ENCODE data around the gene PKIG. TPM values are rescaled to one million over a fixed set of nuclear protein-coding genes. Genes with fewer than 3 reads are reported as not detected.

PKIG gene
- total and polyA plus RNA-seq, 9 donors = 37.0 to 114 (median 49.9) TPM

GRCh38 chr20:44618318-44618731 is 35.9 kb downstream of the PKIG start:
- no peak for TF ChIP-seq CTCF (IDR thresholded peaks at IDR 0.05)
- WGBS, 3 donors = 71 to 76% (median 73%) methylated on average over 14 of the region's 14 CpGs
- Histone ChIP-seq H3K4me1 (ENCODE audit: insufficient read depth) (no peaks in the 10 kb centered on the region), H3K27me3 (no peaks in the 10 kb centered on the region), H3K36me3 (no peaks in the 10 kb centered on the region), H3K27ac (no peak overlapping the region), H3K9me3 (no peaks in the 10 kb centered on the region), H3K4me3 (no peak overlapping the region)
- intact Hi-C loops (cut with DNase I) = loop anchor here in 3 of 4 donors (10.0 kb wide), 4 partner anchors 144 to 404 kb away; partner anchors contain the start of genes TTPAL (in 2 of the 3) and OSER1 (in 1 of the 3)
- DNase-seq = peak in 2 of 5 donors; percentile 35 to 45

GRCh38 chr20:44619294-44619693 is 36.9 kb downstream of the PKIG start:
- intact Hi-C loops (cut with DNase I) = loop anchor here in 3 of 4 donors (10.0 kb wide), 4 partner anchors 144 to 404 kb away; partner anchors contain the start of genes TTPAL (in 2 of the 3) and OSER1 (in 1 of the 3)
- whole genome bisulfite sequencing, 3 donors = 91 to 97% (median 97%) methylated on average over 7 of the region's 7 CpGs

DNA sequence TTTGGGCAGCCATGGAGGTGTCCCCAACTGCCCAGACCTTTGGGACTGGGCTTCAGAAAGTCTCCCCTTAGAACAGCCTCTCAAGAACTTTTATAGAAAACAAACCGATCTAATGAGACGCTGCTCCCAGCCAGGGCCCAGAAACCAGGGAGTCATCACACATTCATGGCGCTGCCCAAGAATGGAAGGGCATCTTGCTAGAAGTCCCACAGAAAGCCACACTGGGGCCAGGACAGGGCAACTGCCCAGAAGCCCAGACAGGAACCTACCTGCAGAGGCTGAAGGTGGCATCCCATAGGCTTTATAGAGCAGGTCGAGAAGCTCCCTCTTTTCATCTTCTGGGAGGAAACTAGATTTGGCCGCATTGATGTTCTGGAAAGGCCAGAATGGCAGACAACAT is 37.7 kb downstream of the PKIG start:
- no peaks in the 10 kb centered on the region for H3K36me3 ChIP-seq
- intact Hi-C loops (cut with DNase I) = no loop called here
- WGBS, 3 donors = 95 to 96% (median 96%) methylated on average over 5 of the region's 5 CpGs

More at GRCh38 chr20:44619294-44619693, 36.9 kb downstream of the PKIG start:
- Histone ChIP-seq H3K4me1 (ENCODE audit: insufficient read depth) (no peaks in the 10 kb centered on the region), H3K27ac (no peak overlapping the region), H3K4me3 (no peak overlapping the region), H3K36me3 (no peaks in the 10 kb centered on the region), H3K9me3 (no peaks in the 10 kb centered on the region), H3K27me3 (no peaks in the 10 kb centered on the region)
- no peak for DNase-seq
- TF ChIP-seq CTCF (IDR thresholded peaks at IDR 0.05) (no peak), EP300 (IDR thresholded peaks at IDR 0.05) (no peak), POLR2A (IDR thresholded peaks at IDR 0.05) (no peak)

GRCh38 chr20:44621325-44621724 is 38.9 kb downstream of the PKIG start:
- DNase-seq = no peak
- 89 to 95% (median 90%) methylated on average over 5 of the region's 5 CpGs for WGBS, 3 donors
- Histone ChIP-seq H3K4me3 (no peak overlapping the region), H3K36me3 (no peaks in the 10 kb centered on the region), H3K27ac (no peak overlapping the region), H3K27me3 (no peaks in the 10 kb centered on the region), H3K4me1 (ENCODE audit: insufficient read depth) (no peaks in the 10 kb centered on the region), H3K9me3 (no peaks in the 10 kb centered on the region)
- TF ChIP-seq CTCF (IDR thresholded peaks at IDR 0.05) (no peak), POLR2A (IDR thresholded peaks at IDR 0.05) (no peak), EP300 (IDR thresholded peaks at IDR 0.05) (no peak)
- intact Hi-C loops (cut with DNase I) = no loop called here

More for the DNA sequence above, 37.7 kb downstream of the PKIG start:
- DNase-seq = no peak
- no peak overlapping the region for H3K27ac ChIP-seq
- no peaks in the 10 kb centered on the region for H3K9me3 ChIP-seq
- H3K4me1 ChIP-seq (ENCODE audit: insufficient read depth) = no peaks in the 10 kb centered on the region
- no peak overlapping the region for H3K4me3 ChIP-seq
- TF ChIP-seq CTCF (IDR thresholded peaks at IDR 0.05) = no peak
- TF ChIP-seq EP300 (IDR thresholded peaks at IDR 0.05) = no peak
- no peak for TF ChIP-seq POLR2A (IDR thresholded peaks at IDR 0.05)
- no peaks in the 10 kb centered on the region for H3K27me3 ChIP-seq

Data from ovary (tissue), 9 donors.